ENCODE data around the gene SELE. TPM values are rescaled to one million over a fixed set of nuclear protein-coding genes. Genes with fewer than 3 reads are reported as not detected.

The SELE gene
- total RNA-seq (1 to 10 TPM; 7.1 to 7.8 TPM), polyA plus RNA-seq (ENCODE audit: insufficient read length in 2 of 2) (1 to 10 TPM in 1 of 2 donors, under 1 TPM in 1; 0.14 to 1.0 TPM)
- long read RNA-seq, donor 1, result 0 reads
- long read RNA-seq, donor 2, result 0 reads
- long read RNA-seq, donor 3, result 0 reads
- long read RNA-seq, donor 4, result 0 reads

- DNase-seq (ENCODE audit: low read depth in 4 of 6, low spot score in 6 of 6), result no peak
- Histone ChIP-seq H3K27me3 (ENCODE audit: control insufficient read depth, insufficient read depth, low read length) (no peaks in the 10 kb centered on the region), H3K27ac (ENCODE audit: low read depth, low read length) (no peak within 1 kb of the TSS), H3K4me3 (ENCODE audit: low read depth, low read length) (no peak within 1 kb of the TSS), H3K9me3 (ENCODE audit: control insufficient read depth, insufficient read depth, low read length) (no peaks in the 10 kb centered on the region), H3K36me3 (ENCODE audit: control insufficient read depth, insufficient read depth, low read length) (no peaks in the 10 kb centered on the region), H3K4me1 (ENCODE audit: control insufficient read depth, insufficient read depth, low read length) (no peaks in the 10 kb centered on the region)
- WGBS (ENCODE audit: insufficient coverage), result 79% methylated on average over 3 of the region's 7 CpGs
These were observed at the start of gene SELE for GRCh38 chr1:169733924-169734323. Gene SELE, minus strand, starts transcription at chr1:169734079. Its CDS starts 467 bp downstream, at chr1:169733612.

- H3K27ac ChIP-seq (ENCODE audit: low read depth, low read length), result no peak overlapping the region
- WGBS (ENCODE audit: insufficient coverage), result 100% methylated on average over 1 of the region's 3 CpGs
- no peaks in the 10 kb centered on the region for H3K9me3 ChIP-seq (ENCODE audit: control insufficient read depth, insufficient read depth, low read length)
- DNase-seq (ENCODE audit: low read depth in 4 of 6, low spot score in 6 of 6), result no peak
- no peak overlapping the region for H3K4me3 ChIP-seq (ENCODE audit: low read depth, low read length)
- no peaks in the 10 kb centered on the region for H3K36me3 ChIP-seq (ENCODE audit: control insufficient read depth, insufficient read depth, low read length)
- no peaks in the 10 kb centered on the region for H3K27me3 ChIP-seq (ENCODE audit: control insufficient read depth, insufficient read depth, low read length)
- no peaks in the 10 kb centered on the region for H3K4me1 ChIP-seq (ENCODE audit: control insufficient read depth, insufficient read depth, low read length)
These were observed 48.7 kb upstream of the SELE start for GRCh38 chr1:169782596-169782995.

GRCh38 chr1:169779970-169780369, 46.1 kb upstream of the SELE start:
- Histone ChIP-seq H3K9me3 (ENCODE audit: control insufficient read depth, insufficient read depth, low read length) (no peaks in the 10 kb centered on the region), H3K27ac (ENCODE audit: low read depth, low read length) (no peak overlapping the region), H3K4me3 (ENCODE audit: low read depth, low read length) (no peak overlapping the region), H3K4me1 (ENCODE audit: control insufficient read depth, insufficient read depth, low read length) (no peaks in the 10 kb centered on the region), H3K27me3 (ENCODE audit: control insufficient read depth, insufficient read depth, low read length) (no peaks in the 10 kb centered on the region), H3K36me3 (ENCODE audit: control insufficient read depth, insufficient read depth, low read length) (no peaks in the 10 kb centered on the region)
- DNase-seq (ENCODE audit: low read depth in 4 of 6, low spot score in 6 of 6), result no peak
- WGBS (ENCODE audit: insufficient coverage), result 34% methylated on average over 4 of the region's 4 CpGs

- no peaks in the 10 kb centered on the region for H3K4me1 ChIP-seq (ENCODE audit: control insufficient read depth, insufficient read depth, low read length)
- peak in 1 of 6 donors; percentile 15 for DNase-seq (ENCODE audit: low read depth in 4 of 6, low spot score in 6 of 6)
- no peak overlapping the region for H3K27ac ChIP-seq (ENCODE audit: low read depth, low read length)
- no peaks in the 10 kb centered on the region for H3K27me3 ChIP-seq (ENCODE audit: control insufficient read depth, insufficient read depth, low read length)
- H3K36me3 ChIP-seq (ENCODE audit: control insufficient read depth, insufficient read depth, low read length), result no peaks in the 10 kb centered on the region
- H3K4me3 ChIP-seq (ENCODE audit: low read depth, low read length), result no peak overlapping the region
- H3K9me3 ChIP-seq (ENCODE audit: control insufficient read depth, insufficient read depth, low read length), result no peaks in the 10 kb centered on the region
These were observed 45.3 kb upstream of the SELE start for GRCh38 chr1:169779150-169779549.

- H3K9me3 ChIP-seq (ENCODE audit: control insufficient read depth, insufficient read depth, low read length), result no peaks in the 10 kb centered on the region
- no peaks in the 10 kb centered on the region for H3K36me3 ChIP-seq (ENCODE audit: control insufficient read depth, insufficient read depth, low read length)
- H3K27ac ChIP-seq (ENCODE audit: low read depth, low read length), result no peak overlapping the region
- no peaks in the 10 kb centered on the region for H3K27me3 ChIP-seq (ENCODE audit: control insufficient read depth, insufficient read depth, low read length)
- DNase-seq (ENCODE audit: low read depth in 4 of 6, low spot score in 6 of 6), result no peak
- H3K4me3 ChIP-seq (ENCODE audit: low read depth, low read length), result no peak overlapping the region
- H3K4me1 ChIP-seq (ENCODE audit: control insufficient read depth, insufficient read depth, low read length), result no peaks in the 10 kb centered on the region
- 86% methylated on average over 3 of the region's 3 CpGs for WGBS (ENCODE audit: insufficient coverage)
These were observed 42.6 kb upstream of the SELE start for GRCh38 chr1:169776440-169776839.

- WGBS (ENCODE audit: insufficient coverage), result 90% methylated on average over 1 of the region's 2 CpGs
- no peak for DNase-seq (ENCODE audit: low read depth in 4 of 6, low spot score in 6 of 6)
- Histone ChIP-seq H3K4me1 (ENCODE audit: control insufficient read depth, insufficient read depth, low read length) (no peaks in the 10 kb centered on the region), H3K27ac (ENCODE audit: low read depth, low read length) (no peak overlapping the region), H3K9me3 (ENCODE audit: control insufficient read depth, insufficient read depth, low read length) (no peaks in the 10 kb centered on the region), H3K4me3 (ENCODE audit: low read depth, low read length) (no peak overlapping the region), H3K36me3 (ENCODE audit: control insufficient read depth, insufficient read depth, low read length) (no peaks in the 10 kb centered on the region), H3K27me3 (ENCODE audit: control insufficient read depth, insufficient read depth, low read length) (no peaks in the 10 kb centered on the region)
These were observed 34.3 kb upstream of the SELE start for GRCh38 chr1:169768161-169768560.

- DNase-seq (ENCODE audit: low read depth in 4 of 6, low spot score in 6 of 6), result no peak
- Histone ChIP-seq H3K27me3 (ENCODE audit: control insufficient read depth, insufficient read depth, low read length) (no peaks in the 10 kb centered on the region), H3K4me3 (ENCODE audit: low read depth, low read length) (no peak overlapping the region), H3K9me3 (ENCODE audit: control insufficient read depth, insufficient read depth, low read length) (no peaks in the 10 kb centered on the region), H3K36me3 (ENCODE audit: control insufficient read depth, insufficient read depth, low read length) (no peaks in the 10 kb centered on the region), H3K27ac (ENCODE audit: low read depth, low read length) (no peak overlapping the region), H3K4me1 (ENCODE audit: control insufficient read depth, insufficient read depth, low read length) (no peaks in the 10 kb centered on the region)
- no CpG with 5 or more reads among the region's 7 CpGs for WGBS (ENCODE audit: insufficient coverage)
These were observed 31.9 kb upstream of the SELE start for GRCh38 chr1:169765580-169766331.

- Histone ChIP-seq H3K4me3 (ENCODE audit: low read depth, low read length) (no peak overlapping the region), H3K9me3 (ENCODE audit: control insufficient read depth, insufficient read depth, low read length) (no peaks in the 10 kb centered on the region), H3K27me3 (ENCODE audit: control insufficient read depth, insufficient read depth, low read length) (no peaks in the 10 kb centered on the region), H3K27ac (ENCODE audit: low read depth, low read length) (no peak overlapping the region), H3K4me1 (ENCODE audit: control insufficient read depth, insufficient read depth, low read length) (no peaks in the 10 kb centered on the region), H3K36me3 (ENCODE audit: control insufficient read depth, insufficient read depth, low read length) (no peaks in the 10 kb centered on the region)
- no peak for DNase-seq (ENCODE audit: low read depth in 4 of 6, low spot score in 6 of 6)
- no CpG with 5 or more reads among the region's 1 CpG for WGBS (ENCODE audit: insufficient coverage)
These were observed 31.0 kb upstream of the SELE start for GRCh38 chr1:169764919-169765318.

GRCh38 chr1:169762699-169763098, 28.8 kb upstream of the SELE start:
- no peaks in the 10 kb centered on the region for H3K4me1 ChIP-seq (ENCODE audit: control insufficient read depth, insufficient read depth, low read length)
- no peak overlapping the region for H3K4me3 ChIP-seq (ENCODE audit: low read depth, low read length)
- no peaks in the 10 kb centered on the region for H3K36me3 ChIP-seq (ENCODE audit: control insufficient read depth, insufficient read depth, low read length)
- no peak overlapping the region for H3K27ac ChIP-seq (ENCODE audit: low read depth, low read length)
- H3K9me3 ChIP-seq (ENCODE audit: control insufficient read depth, insufficient read depth, low read length), result no peaks in the 10 kb centered on the region
- H3K27me3 ChIP-seq (ENCODE audit: control insufficient read depth, insufficient read depth, low read length), result no peaks in the 10 kb centered on the region
- DNase-seq (ENCODE audit: low read depth in 4 of 6, low spot score in 6 of 6), result no peak
- no CpG with 5 or more reads among the region's 1 CpG for WGBS (ENCODE audit: insufficient coverage)

- Histone ChIP-seq H3K4me1 (ENCODE audit: control insufficient read depth, insufficient read depth, low read length) (no peaks in the 10 kb centered on the region), H3K36me3 (ENCODE audit: control insufficient read depth, insufficient read depth, low read length) (no peaks in the 10 kb centered on the region), H3K9me3 (ENCODE audit: control insufficient read depth, insufficient read depth, low read length) (no peaks in the 10 kb centered on the region), H3K27me3 (ENCODE audit: control insufficient read depth, insufficient read depth, low read length) (no peaks in the 10 kb centered on the region), H3K4me3 (ENCODE audit: low read depth, low read length) (no peak overlapping the region), H3K27ac (ENCODE audit: low read depth, low read length) (no peak overlapping the region)
- no peak for DNase-seq (ENCODE audit: low read depth in 4 of 6, low spot score in 6 of 6)
- 82% methylated on average over 3 of the region's 3 CpGs for WGBS (ENCODE audit: insufficient coverage)
These were observed 25.2 kb upstream of the SELE start for GRCh38 chr1:169759038-169759437.

Measured in spinal cord (tissue), 10 donors.